ENCODE data around the gene DNAH2. TPM values are rescaled to one million over a fixed set of nuclear protein-coding genes. Genes with fewer than 3 reads are reported as not detected.

The DNAH2 gene
- total and polyA plus RNA-seq, 2 of the 13 experiments (the other 11 are each of a cell fraction or from before 2014, with no cell fraction given), result not detected

GRCh38 chr17:7798839-7799238, 81.3 kb downstream of the DNAH2 start (continued):
- TF ChIP-seq GPBP1L1 (CRISPR knock-in tag; IDR thresholded peaks at IDR 0.05), result no peak
- no peak for TF ChIP-seq MBD4 (IDR thresholded peaks at IDR 0.05; ENCODE audit: borderline replicate concordance, low read length)

- in situ Hi-C loops (cut with HindIII; ENCODE audit: extremely low pct_ligation_motif_present, low pct_unique_long_range_greater_than_20kb), result no loop called here
- TF ChIP-seq POLR2G (IDR thresholded peaks at IDR 0.05; ENCODE audit: low read depth, low read length), result no peak
- no peak for TF ChIP-seq STAT6 (CRISPR knock-in tag; IDR thresholded peaks at IDR 0.05; ENCODE audit: borderline replicate concordance)
- no peak for TF ChIP-seq PLRG1 (conservative IDR thresholded peaks at IDR 0.05)
- no peak for TF ChIP-seq FOXC1 (CRISPR knock-in tag; IDR thresholded peaks at IDR 0.05; ENCODE audit: borderline replicate concordance)
- no peak for TF ChIP-seq ZSCAN20 (CRISPR knock-in tag; IDR thresholded peaks at IDR 0.05; ENCODE audit: borderline replicate concordance)
- TF ChIP-seq ATM (IDR thresholded peaks at IDR 0.05; ENCODE audit: borderline replicate concordance), result no peak
- TF ChIP-seq ZNF230 (CRISPR knock-in tag; IDR thresholded peaks at IDR 0.05), result no peak
- no peak for TF ChIP-seq DBP (CRISPR knock-in tag; IDR thresholded peaks at IDR 0.05; ENCODE audit: not compliant biosample characterization)
- TF ChIP-seq ZNF850 (CRISPR knock-in tag; conservative IDR thresholded peaks at IDR 0.05), result no peak
- TF ChIP-seq ZFP36L1 (CRISPR knock-in tag; IDR thresholded peaks at IDR 0.05), result no peak
- no peak for TF ChIP-seq ZBTB42 (CRISPR knock-in tag; IDR thresholded peaks at IDR 0.05)
- TF ChIP-seq ZNF160 (CRISPR knock-in tag; IDR thresholded peaks at IDR 0.05), result no peak
- no peak for TF ChIP-seq FIP1L1 (IDR thresholded peaks at IDR 0.05; ENCODE audit: borderline replicate concordance, insufficient read depth, low read depth, low read length)
- no peak for TF ChIP-seq ZFP37 (CRISPR knock-in tag; IDR thresholded peaks at IDR 0.05; ENCODE audit: borderline replicate concordance)
- TF ChIP-seq ZNF281 (CRISPR knock-in tag; IDR thresholded peaks at IDR 0.05; ENCODE audit: borderline replicate concordance), result no peak
Observed at GRCh38 chr17:7803981-7804380, 86.4 kb downstream of the DNAH2 start.

More at GRCh38 chr17:7803981-7804380, 86.4 kb downstream of the DNAH2 start:
- Histone ChIP-seq H4K20me1 (ENCODE audit: insufficient read depth, low read length) (no peaks in the 10 kb centered on the region), H3K4me2 (ENCODE audit: low read depth, low read length) (no peak overlapping the region), H3K27ac (ENCODE audit: extremely low read length, insufficient read depth, low read length) (no peak overlapping the region), H3K9me3 (ENCODE audit: low read length) (no peaks in the 10 kb centered on the region), H3K4me3 (replicated peaks in 1 of 3; ENCODE audit: insufficient read depth in 1 of 3, low read depth in 2 of 3, low read length in 3 of 3) (no peak overlapping the region), H3K4me1 (ENCODE audit: insufficient read depth, low read length) (no peaks in the 10 kb centered on the region), H2AFZ (ENCODE audit: low read length) (no peak overlapping the region), H3K79me2 (ENCODE audit: insufficient read depth, low read length) (no peaks in the 10 kb centered on the region), H3K27me3 (ENCODE audit: control insufficient read depth in 1 of 2, insufficient read depth in 2 of 2, low read length in 2 of 2) (peaks cover 0 to 13% of the 10 kb centered on the region in 2 experiments; a peak in 3 of 5 replicates), H3K9ac (ENCODE audit: insufficient read depth, low read depth, low read length) (no peak overlapping the region), H3K36me3 (replicated peaks in 1 of 2; ENCODE audit: control insufficient read depth in 1 of 2, insufficient read depth in 2 of 2, low read length in 2 of 2) (no peaks in the 10 kb centered on the region)
- DNase-seq (ENCODE audit: low spot score) (no peak), ATAC-seq (no peak), FAIRE-seq (no peak)
- intact Hi-C loops (cut with micrococcal nuclease; ENCODE audit: unreplicated experiment), result no loop called here
- ChIA-PET CTCF (ENCODE audit: low intra/inter-chr PET ratio, low total read pairs) (no interaction called here), POLR2A (no interaction called here)
- 66% methylated on average over 13 of the region's 13 CpGs for WGBS (ENCODE audit: low lambda C conversion rate)
- no TSS peak for BruUV-seq (replicated peaks)
